H1 (cell line): ENCODE results near the gene EPHA2. TPM values are rescaled to one million over a fixed set of nuclear protein-coding genes. Genes with fewer than 3 reads are reported as not detected.

Experiments
- CTCF ChIA-PET: fragments of 300-600 bp; sonication (Branson Sonifier 250); formaldehyde crosslinking; loops from one replicate; lab custom pipeline; 2021; ENCODE audit not compliant: partially characterized antibody; lab: Charles Lee
- POLR2A ChIA-PET: fragments of 300-600 bp; sonication (Branson Sonifier 250); formaldehyde crosslinking; loops from one replicate; lab custom pipeline; 2021; ENCODE audit warnings: inconsistent platforms; ENCODE audit not compliant: partially characterized antibody; lab: Charles Lee
- DNase-seq, 2 experiments: peaks; one replicate each; pipeline versions ENCODE4 v3.0.0 to v3.0.0-alpha.2; 2010 to 2022; ENCODE audit warnings: low spot score in 2 of 2, low read depth in 1 of 2, mixed read lengths in 1 of 2
- FAIRE-seq: peaks from 2 replicates; lab custom pipeline; 2011; peaks lifted over from hg19 to GRCh38; lab: Jason Lieb, UNC
- H2AFZ ChIP-seq: 2 replicates; pipeline ENCODE4 v1.8.1; 2012; ENCODE audit warnings: low read length, inconsistent platforms
- H2AK5ac ChIP-seq: 2 replicates; pipeline ENCODE4 v1.6.1; 2013; ENCODE audit warnings: low read depth, low read length
- H2BK120ac ChIP-seq: replicated peaks from 2 replicates; pipeline ENCODE3; 2013; ENCODE audit warnings: low read depth, low read length, inconsistent platforms
- H2BK12ac ChIP-seq: 2 replicates; pipeline ENCODE4 v1.6.1; 2013; ENCODE audit warnings: low read depth, low read length
- H2BK15ac ChIP-seq: 2 replicates; pipeline ENCODE4 v1.6.1; 2013; ENCODE audit warnings: low read length
- H2BK20ac ChIP-seq: 2 replicates; pipeline ENCODE4 v1.6.1; 2013; ENCODE audit warnings: low read length
- H2BK5ac ChIP-seq: 2 replicates; pipeline ENCODE4 v1.6.1; 2013; ENCODE audit warnings: low read depth, low read length
- H3K14ac ChIP-seq: 2 replicates; pipeline ENCODE4 v1.6.1; 2013; ENCODE audit warnings: inconsistent platforms; ENCODE audit not compliant: insufficient read length
- H3K18ac ChIP-seq: 2 replicates; pipeline ENCODE4 v1.6.1; 2013; ENCODE audit warnings: low read length; ENCODE audit errors: extremely low read depth
- H3K23ac ChIP-seq: 2 replicates; pipeline ENCODE4 v1.6.1; 2013; ENCODE audit warnings: inconsistent platforms; ENCODE audit not compliant: insufficient read length
- H3K23me2 ChIP-seq: 2 replicates; pipeline ENCODE4 v1.6.1; 2013; ENCODE audit warnings: low read depth, low read length
- H3K27ac ChIP-seq: 2 replicates; pipeline ENCODE4 v1.6.1; 2011; ENCODE audit warnings: low read depth, low read length, inconsistent platforms
- H3K27me3 ChIP-seq, 4 experiments: replicated peaks in 1 of 4; 1 replicate in 1 of 4; 2 replicates in 3 of 4; pipeline versions ENCODE4 v1.6.1 to v1.8.1; 2011 to 2013; ENCODE audit warnings: low read length in 3 of 4, mild to moderate bottlenecking in 3 of 4, inconsistent platforms in 2 of 4, mixed read lengths in 2 of 4, moderate library complexity in 1 of 4; ENCODE audit not compliant: control insufficient read depth in 3 of 4, insufficient read depth in 3 of 4; ENCODE audit errors: extremely low read depth in 1 of 4
- H3K36me3 ChIP-seq, 4 experiments: 2 replicates each; pipeline versions ENCODE4 v1.6.1 to v1.8.1; 2011 to 2013; ENCODE audit warnings: mild to moderate bottlenecking in 4 of 4, low read length in 3 of 4, moderate library complexity in 2 of 4, control low read depth in 1 of 4, inconsistent platforms in 1 of 4; ENCODE audit not compliant: insufficient read depth in 4 of 4, control insufficient read depth in 2 of 4
- H3K4ac ChIP-seq: replicated peaks from 2 replicates; pipeline ENCODE3; 2013; ENCODE audit warnings: low read length, low read depth, mixed read lengths, inconsistent platforms; ENCODE audit not compliant: insufficient read length
- H3K4me1 ChIP-seq, 4 experiments: replicated peaks in 1 of 4; 1 replicate in 1 of 4; 2 replicates in 3 of 4; pipeline versions ENCODE4 v1.6.1 to v1.8.1; 2011 to 2013; ENCODE audit warnings: low read length in 3 of 4, inconsistent platforms in 2 of 4, mixed read lengths in 1 of 4; ENCODE audit not compliant: insufficient read depth in 4 of 4, control insufficient read depth in 3 of 4
- H3K4me2 ChIP-seq, 2 experiments: 2 replicates each; pipeline versions ENCODE4 v1.6.1 to v1.8.1; 2011 to 2013; ENCODE audit warnings: low read depth in 2 of 2, low read length in 2 of 2, control low read depth in 1 of 2, inconsistent platforms in 1 of 2, mild to moderate bottlenecking in 1 of 2; ENCODE audit not compliant: insufficient read depth in 1 of 2
- H3K4me3 ChIP-seq, 4 experiments: fragments of 200-600, 300-600 bp in 1 of 4; sonication (generic), shearing (Covaris generic), sonication (Bioruptor Twin) in 1 of 4; 2 replicates each; pipeline versions ENCODE4 v1.5.1 to v1.8.1; 2011 to 2016; ENCODE audit warnings: low read length in 4 of 4, low read depth in 3 of 4, control low read depth in 2 of 4, inconsistent platforms in 2 of 4, mild to moderate bottlenecking in 2 of 4, mixed read lengths in 1 of 4, moderate library complexity in 1 of 4; ENCODE audit not compliant: insufficient read depth in 2 of 4; ENCODE audit errors: extremely low read depth in 1 of 4
- H3K56ac ChIP-seq: replicated peaks from 2 replicates; pipeline ENCODE3; 2013; ENCODE audit warnings: low read depth, mild to moderate bottlenecking, mixed read lengths, low read length, inconsistent platforms; ENCODE audit not compliant: insufficient read length
- H3K79me1 ChIP-seq: 2 replicates; pipeline ENCODE4 v1.6.1; 2013; ENCODE audit warnings: low read depth, low read length, control low read depth
- H3K79me2 ChIP-seq, 2 experiments: 2 replicates each; pipeline versions ENCODE4 v1.6.1 to v1.8.1; 2012 to 2013; ENCODE audit warnings: low read length in 2 of 2, mild to moderate bottlenecking in 2 of 2, inconsistent platforms in 1 of 2; ENCODE audit not compliant: insufficient read depth in 2 of 2, control insufficient read depth in 1 of 2
- H3K9ac ChIP-seq, 4 experiments: replicated peaks in 1 of 4; 1 replicate in 1 of 4; 2 replicates in 3 of 4; pipeline versions ENCODE4 v1.6.1 to v1.8.1; 2011 to 2013; ENCODE audit warnings: low read depth in 3 of 4, low read length in 3 of 4, control low read depth in 2 of 4, mild to moderate bottlenecking in 2 of 4, moderate library complexity in 2 of 4, inconsistent platforms in 1 of 4; ENCODE audit errors: extremely low read depth in 1 of 4
- H3K9me3 ChIP-seq, 2 experiments: 2 replicates each; pipeline versions ENCODE4 v1.6.1 to v1.8.1; 2012 to 2013; ENCODE audit warnings: mild to moderate bottlenecking in 2 of 2, moderate library complexity in 2 of 2, control low read depth in 1 of 2, inconsistent platforms in 1 of 2, low read depth in 1 of 2, low read length in 1 of 2, mixed read lengths in 1 of 2; ENCODE audit not compliant: insufficient read depth in 2 of 2
- H4K20me1 ChIP-seq, 2 experiments: replicated peaks in 1 of 2; 2 replicates each; pipeline versions ENCODE3 to v1.8.1; 2011 to 2013; ENCODE audit warnings: inconsistent platforms in 2 of 2, low read length in 2 of 2, mild to moderate bottlenecking in 1 of 2; ENCODE audit not compliant: insufficient read depth in 2 of 2, control insufficient read depth in 1 of 2
- H4K5ac ChIP-seq: 2 replicates; pipeline ENCODE4 v1.6.1; 2013; ENCODE audit warnings: low read length, low read depth, mixed read lengths, inconsistent platforms; ENCODE audit not compliant: insufficient read length
- H4K8ac ChIP-seq: 2 replicates; pipeline ENCODE4 v1.8.0; 2013; ENCODE audit warnings: mild to moderate bottlenecking, moderate library complexity, low read length, inconsistent platforms; ENCODE audit not compliant: insufficient read depth; ENCODE audit errors: extremely low read depth
- H4K91ac ChIP-seq: replicated peaks from 2 replicates; pipeline ENCODE3; 2013; ENCODE audit warnings: low read length, mixed read lengths, inconsistent platforms; ENCODE audit not compliant: insufficient read length
- ASH2L ChIP-seq: fragments of 200-600, 300-600 bp; sonication (generic); IDR thresholded peaks from one replicate; pipeline ENCODE4 v1.7.1; 2017; ENCODE audit warnings: low read length
- BCL11A ChIP-seq, 2 experiments: IDR thresholded peaks; one replicate each; pipeline ENCODE4 v1.6.1; 2011; ENCODE audit warnings: low read depth in 2 of 2, low read length in 2 of 2, mild to moderate bottlenecking in 2 of 2
- CEBPB ChIP-seq: IDR thresholded peaks from 2 replicates; pipeline ENCODE4 v1.6.1; 2012; ENCODE audit warnings: low read depth, low read length
- GABPA ChIP-seq: IDR thresholded peaks from 2 replicates; pipeline ENCODE4 v1.6.1; 2011; ENCODE audit warnings: mild to moderate bottlenecking, low read length, moderate library complexity, borderline replicate concordance; ENCODE audit not compliant: insufficient read depth
- RAD21 ChIP-seq, 2 experiments: IDR thresholded peaks in 1 of 2; conservative IDR thresholded peaks in 1 of 2; 2 replicates each; pipeline ENCODE4 v1.6.1; 2011; ENCODE audit warnings: low read depth in 2 of 2, low read length in 2 of 2, improper control_type of control experiment in 1 of 2, inconsistent platforms in 1 of 2, mild to moderate bottlenecking in 1 of 2, moderate library complexity in 1 of 2
- RFX5 ChIP-seq: IDR thresholded peaks from 2 replicates; pipeline ENCODE4 v1.6.1; 2011; ENCODE audit warnings: low read depth, low read length, improper control_type of control experiment, borderline replicate concordance
- RNF2 ChIP-seq: fragments of 200-900, 300-1000 bp; sonication (generic); IDR thresholded peaks from 2 replicates; pipeline ENCODE4 v1.7.1; 2016; ENCODE audit warnings: borderline replicate concordance, low read depth, mild to moderate bottlenecking, antibody characterized with exemption, low read length; ENCODE audit not compliant: poor library complexity, severe bottlenecking; ENCODE audit errors: missing control alignments
- TBP ChIP-seq: IDR thresholded peaks from 2 replicates; pipeline ENCODE4 v1.6.1; 2011; ENCODE audit warnings: low read depth, low read length, improper control_type of control experiment
- TEAD4 ChIP-seq: IDR thresholded peaks from 2 replicates; pipeline ENCODE4 v1.6.1; 2012; ENCODE audit warnings: low read depth, low read length, inconsistent platforms, mixed read lengths
- WGBS, 2 experiments: shearing (Covaris generic) in 1 of 2; methylation state at CpG; one replicate each; pipeline versions ENCODE4 v1.1.6 to v1.1.7; 2013 to 2015; ENCODE audit warnings: low lambda C conversion rate in 2 of 2, mixed read lengths in 2 of 2, inconsistent platforms in 1 of 2, low coverage in 1 of 2, missing lambda C conversion rate in 1 of 2; ENCODE audit not compliant: insufficient replicate concordance in 2 of 2, insufficient coverage in 1 of 2, insufficient read length in 1 of 2; ENCODE audit errors: extremely low coverage in 1 of 2, missing lambda C conversion rate in 1 of 2; 5-methylcytosine and 5-hydroxymethylcytosine counted together
- polyA plus RNA-seq, 7 experiments: library from polyadenylated mRNA; depleted of rRNA in 3 of 7; stranded (reverse) in 5 of 7; unstranded in 2 of 7; fragments of >200 nt in 5 of 7; fragments of 200-250 nt in 2 of 7; gene quantifications; 1 replicate in 5 of 7; 2 replicates in 1 of 7; 4 replicates in 1 of 7; pipeline versions ENCODE4 v1.2.1 to v1.2.3, GENCODE V29; 2011 to 2013; ENCODE audit warnings: missing spikeins in 2 of 7, mixed read lengths in 2 of 7
- total RNA-seq: library from RNA; stranded (reverse); fragmentation: NEBNext Ultra II Directional; extraction: Animal tissue kit (Norgen Biotek cat#: 25700); gene quantifications from 2 replicates; pipeline ENCODE4 v1.2.1, GENCODE V29; 2021
- TF ChIP-seq, protein P1 (sequence below), 3 experiments: IDR thresholded peaks; 1 replicate in 2 of 3; 2 replicates in 1 of 3; pipeline versions ENCODE4 v1.5.1 to v1.6.1; 2011; ENCODE audit warnings: low read length in 3 of 3, mild to moderate bottlenecking in 3 of 3, inconsistent platforms in 2 of 3, low read depth in 1 of 3, moderate library complexity in 1 of 3; ENCODE audit not compliant: insufficient read depth in 1 of 3; ENCODE audit errors: control extremely low read depth in 1 of 3

Gene EPHA2
- total and polyA plus RNA-seq, 2 of the 8 experiments (the other 6 are each of a cell fraction or from before 2014, with no cell fraction given), result 26.8 to 33.6 TPM

DNA sequence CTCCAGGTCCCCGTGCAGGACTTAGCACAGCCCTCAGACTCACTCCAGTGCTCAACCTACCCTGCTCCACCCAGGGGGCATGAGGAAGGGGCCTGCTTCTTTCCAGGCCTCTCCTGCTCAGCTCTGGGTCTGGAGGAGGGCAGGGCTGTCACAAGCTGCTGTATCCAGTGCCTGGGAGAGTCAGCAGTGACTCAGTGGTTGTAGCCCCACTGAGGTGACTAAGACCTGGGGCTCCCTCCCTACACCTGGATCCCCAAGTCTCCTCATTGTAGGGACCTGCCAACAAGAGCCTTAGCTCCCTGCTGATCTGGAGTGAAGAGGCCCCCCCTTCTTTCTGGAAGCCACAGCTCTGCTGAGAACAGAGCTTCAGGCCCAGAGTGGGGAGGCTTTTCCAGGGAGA, 46.3 kb downstream of the EPHA2 start:
- 92% methylated on average over 1 of the region's 1 CpG; no CpG with 5 or more reads in 1 of the 2 experiments for WGBS, 2 experiments
- H3K23me2 ChIP-seq, result no peaks in the 10 kb centered on the region; the same call in 1 of the 2 replicates
- TF ChIP-seq, protein P1, sequence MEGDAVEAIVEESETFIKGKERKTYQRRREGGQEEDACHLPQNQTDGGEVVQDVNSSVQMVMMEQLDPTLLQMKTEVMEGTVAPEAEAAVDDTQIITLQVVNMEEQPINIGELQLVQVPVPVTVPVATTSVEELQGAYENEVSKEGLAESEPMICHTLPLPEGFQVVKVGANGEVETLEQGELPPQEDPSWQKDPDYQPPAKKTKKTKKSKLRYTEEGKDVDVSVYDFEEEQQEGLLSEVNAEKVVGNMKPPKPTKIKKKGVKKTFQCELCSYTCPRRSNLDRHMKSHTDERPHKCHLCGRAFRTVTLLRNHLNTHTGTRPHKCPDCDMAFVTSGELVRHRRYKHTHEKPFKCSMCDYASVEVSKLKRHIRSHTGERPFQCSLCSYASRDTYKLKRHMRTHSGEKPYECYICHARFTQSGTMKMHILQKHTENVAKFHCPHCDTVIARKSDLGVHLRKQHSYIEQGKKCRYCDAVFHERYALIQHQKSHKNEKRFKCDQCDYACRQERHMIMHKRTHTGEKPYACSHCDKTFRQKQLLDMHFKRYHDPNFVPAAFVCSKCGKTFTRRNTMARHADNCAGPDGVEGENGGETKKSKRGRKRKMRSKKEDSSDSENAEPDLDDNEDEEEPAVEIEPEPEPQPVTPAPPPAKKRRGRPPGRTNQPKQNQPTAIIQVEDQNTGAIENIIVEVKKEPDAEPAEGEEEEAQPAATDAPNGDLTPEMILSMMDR (IDR thresholded peaks at IDR 0.05; ENCODE audit: control extremely low read depth in 1 of 3, insufficient read depth in 1 of 3, low read depth in 1 of 3, low read length in 3 of 3), result no peak
- TF ChIP-seq RNF2 (no peak), RFX5 (no peak), CEBPB (no peak), BCL11A (IDR thresholded peaks at IDR 0.05; ENCODE audit: low read depth in 2 of 2, low read length in 2 of 2) (no peak), TBP (no peak), RAD21 (IDR thresholded peaks at IDR 0.05 in 1 of 2, conservative IDR thresholded peaks at IDR 0.05 in 1 of 2; ENCODE audit: low read depth in 2 of 2, low read length in 2 of 2) (no peak), TEAD4 (no peak), GABPA (no peak), ASH2L (no peak)

More for the DNA sequence above, 46.3 kb downstream of the EPHA2 start:
- H3K18ac ChIP-seq, result no peak overlapping the region
- no peak overlapping the region for H3K4me2 ChIP-seq
- no peak overlapping the region for H3K14ac ChIP-seq
- peaks cover 4 to 16% (median 10%) of the 10 kb centered on the region in 4 experiments for H3K4me1 ChIP-seq
- H3K9ac ChIP-seq, result no peak overlapping the region
- H4K20me1 ChIP-seq, result no peaks in the 10 kb centered on the region
- no peak overlapping the region for H3K27ac ChIP-seq
- no peak overlapping the region for H2BK5ac ChIP-seq
- H4K8ac ChIP-seq, result no peak overlapping the region
- no peak overlapping the region for H2BK15ac ChIP-seq
- no peak overlapping the region for H2AFZ ChIP-seq
- ChIA-PET POLR2A (interaction anchor here (1.1 to 1.6 kb wide), 4 partner anchors 12 to 59 kb away, joined by 3 to 4 read pairs (median 4); no protein-coding TSS in a partner anchor), CTCF (interaction anchor here (0.6 to 31.3 kb wide), 9 partner anchors 8 to 84 kb away, joined by 3 to 522 read pairs (median 3); partner anchors contain the start of genes EPHA2 and FAM131C)
- no peak overlapping the region for H3K4ac ChIP-seq
- H2BK12ac ChIP-seq, result no peak overlapping the region
- no peak overlapping the region for H2AK5ac ChIP-seq
- H4K91ac ChIP-seq, result no peak overlapping the region
- H3K79me2 ChIP-seq, result no peaks in the 10 kb centered on the region
- no peak overlapping the region for H3K23ac ChIP-seq
- no peak for DNase-seq
- H4K5ac ChIP-seq, result no peak overlapping the region
- H3K4me3 ChIP-seq, result no peak overlapping the region
- FAIRE-seq, result no peak
- no peak overlapping the region for H2BK20ac ChIP-seq
- H3K56ac ChIP-seq, result no peak overlapping the region
- no peaks in the 10 kb centered on the region for H3K36me3 ChIP-seq
- peaks cover 5 to 9% of the 10 kb centered on the region in 2 experiments; a peak in 3 of 4 replicates for H3K9me3 ChIP-seq
- H3K79me1 ChIP-seq, result no peaks in the 10 kb centered on the region; the same call in 1 of the 2 replicates
- no peak overlapping the region for H2BK120ac ChIP-seq
- H3K27me3 ChIP-seq, result no peaks in the 10 kb centered on the region
